Gastrocnemius medialis (tissue), 4 donors: Measurements from ENCODE around the gene VPS36.

Source experiments
- CTCF ChIP-seq, 5 experiments: fragments of 450-650 bp in 3 of 5; fragments of 200-600 bp in 2 of 5; sonication (generic) in 2 of 5; IDR thresholded peaks in 4 of 5; conservative IDR thresholded peaks in 1 of 5; 1 replicate in 4 of 5; 2 replicates in 1 of 5; pipeline ENCODE4 v1.5.1; 2016 to 2019; ENCODE audit warnings: antibody characterized with exemption in 5 of 5, mild to moderate bottlenecking in 3 of 5, moderate library complexity in 3 of 5
- POLR2A ChIP-seq, 2 donors: fragments of 450-650 bp; IDR thresholded peaks; one replicate each; pipeline ENCODE4 v1.6.1; 2017; ENCODE audit warnings: antibody characterized with exemption in 2 of 2, mild to moderate bottlenecking in 2 of 2, moderate library complexity in 2 of 2

GRCh38 chr13:52463526-52463925 is 13.1 kb upstream of the VPS36 start:
- TF ChIP-seq CTCF (IDR thresholded peaks at IDR 0.05 in 4 of 5, conservative IDR thresholded peaks at IDR 0.05 in 1 of 5): no peak
- TF ChIP-seq POLR2A (IDR thresholded peaks at IDR 0.05): no peak
